SW 1271 (cell line): ENCODE data around the gene ZSCAN26.

ENCODE experiments used
- DNase-seq, 2 experiments: peaks; one replicate each; lab custom pipeline; 2025; lab: John Stamatoyannopoulos, UW

ZSCAN26 gene

DNA sequence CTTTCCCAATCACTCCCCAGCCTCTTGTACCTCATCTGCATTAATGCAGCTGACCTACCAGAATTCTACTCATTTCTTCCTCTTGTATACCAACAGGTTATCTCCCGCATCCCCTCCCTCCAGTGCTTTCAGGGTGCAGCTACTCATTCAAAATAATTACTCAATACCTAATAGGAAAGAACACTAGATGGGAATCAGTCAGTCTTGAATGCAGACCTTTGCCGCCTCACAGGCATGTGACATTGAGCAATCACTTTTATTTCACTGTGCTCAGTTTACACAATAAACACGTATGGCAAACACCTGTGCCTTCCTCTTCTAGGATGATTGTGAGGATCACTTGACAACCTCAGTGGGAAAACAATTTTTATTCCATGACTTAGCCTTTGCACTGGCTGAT, 55.7 kb downstream of the ZSCAN26 start:
- DNase-seq = no peak

DNA sequence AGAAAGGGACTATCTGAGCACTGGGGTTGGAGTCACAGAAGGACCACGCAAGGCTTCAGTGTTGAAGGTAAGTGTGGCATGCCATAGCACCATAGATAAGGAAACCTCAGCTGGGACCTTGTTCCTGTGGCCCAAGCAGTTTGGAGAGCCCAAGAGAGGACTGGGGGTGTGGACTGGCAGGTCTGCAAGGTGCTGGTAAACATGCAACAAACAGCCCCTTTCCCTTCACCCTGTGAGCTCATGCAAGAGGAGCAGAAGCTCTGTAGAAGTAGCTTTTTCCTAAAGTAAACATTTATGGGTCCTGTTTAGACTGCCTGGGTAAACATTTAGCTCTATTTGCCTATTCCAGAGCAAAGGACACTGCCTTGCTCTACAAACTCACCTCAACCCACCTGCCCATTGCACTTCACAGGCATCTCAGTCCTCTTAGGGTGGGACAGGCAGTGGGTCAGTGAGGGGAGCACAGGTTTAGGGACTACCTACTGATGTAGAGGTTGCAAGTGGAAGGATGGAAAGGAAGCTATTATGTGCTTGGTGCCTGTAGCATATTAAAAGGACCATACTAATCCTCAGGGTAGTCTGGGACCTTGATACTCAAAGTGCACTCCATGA, 57.0 kb downstream of the ZSCAN26 start:
- no peak for DNase-seq

DNA sequence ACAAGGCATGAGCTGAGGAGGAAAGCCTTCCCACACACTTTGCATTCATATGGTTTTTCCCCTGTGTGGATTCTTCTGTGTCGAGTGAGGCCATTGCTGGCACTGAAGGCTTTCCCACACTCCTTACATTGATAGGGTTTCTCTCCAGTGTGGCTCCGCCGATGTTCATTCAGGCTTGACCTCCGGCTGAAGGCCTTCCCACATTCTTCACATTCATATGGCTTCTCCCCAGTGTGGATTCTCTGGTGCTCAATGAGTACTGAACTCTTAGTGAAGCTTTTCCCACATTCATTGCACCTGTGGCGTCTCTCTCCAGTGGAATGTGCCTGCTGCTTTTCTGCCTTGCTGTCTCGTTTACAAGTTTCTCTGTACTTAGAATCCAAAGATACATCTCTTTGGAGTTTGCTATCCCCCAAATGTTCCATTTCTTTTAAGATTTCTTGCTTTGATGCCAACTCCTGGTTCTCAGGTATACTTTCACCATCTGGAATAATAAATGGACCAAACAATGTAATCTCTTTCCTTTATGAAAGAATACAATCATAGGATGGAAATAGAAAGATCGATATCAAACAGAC, 59.5 kb downstream of the ZSCAN26 start:
- no peak for DNase-seq
